ACC112 (cell line): ENCODE results near the gene PLCH2.

Experiments used
- H2AFZ ChIP-seq: fragments of 200-600 bp; sonication (generic); one replicate; pipeline ENCODE4 v1.6.0; 2017; ENCODE audit warnings: antibody characterized with exemption, low read length; ENCODE audit not compliant: unreplicated experiment
- H3K27ac ChIP-seq: fragments of 200-600 bp; sonication (generic); 2 replicates; pipeline ENCODE4 v1.5.1; 2014; ENCODE audit warnings: low read depth, mild to moderate bottlenecking, antibody characterized with exemption, low read length, moderate library complexity
- H3K27me3 ChIP-seq: fragments of 200-600 bp; sonication (generic); 2 replicates; pipeline ENCODE4 v1.6.1; 2014; ENCODE audit warnings: mild to moderate bottlenecking, antibody characterized with exemption, low read length, moderate library complexity, mixed read lengths; ENCODE audit not compliant: insufficient read depth
- H3K36me3 ChIP-seq: fragments of 200-600 bp; sonication (generic); 2 replicates; pipeline ENCODE4 v1.6.1; 2016; ENCODE audit warnings: mild to moderate bottlenecking, antibody characterized with exemption, low read length, moderate library complexity, mixed read lengths; ENCODE audit not compliant: insufficient read depth
- H3K4me1 ChIP-seq: fragments of 200-600 bp; sonication (generic); one replicate; pipeline ENCODE4 v1.6.1; 2016; ENCODE audit warnings: low read length, mixed read lengths; ENCODE audit not compliant: insufficient read depth, unreplicated experiment, control insufficient read depth
- H3K4me3 ChIP-seq: fragments of 200-600 bp; sonication (generic); 2 replicates; pipeline ENCODE4 v1.5.1; 2014; ENCODE audit warnings: mild to moderate bottlenecking, low read depth, low read length
- H3K79me2 ChIP-seq: fragments of 200-600 bp; sonication (generic); one replicate; pipeline ENCODE4 v1.6.0; 2016; ENCODE audit warnings: low read length; ENCODE audit not compliant: control insufficient read depth, unreplicated experiment, insufficient read depth

PLCH2 gene

DNA sequence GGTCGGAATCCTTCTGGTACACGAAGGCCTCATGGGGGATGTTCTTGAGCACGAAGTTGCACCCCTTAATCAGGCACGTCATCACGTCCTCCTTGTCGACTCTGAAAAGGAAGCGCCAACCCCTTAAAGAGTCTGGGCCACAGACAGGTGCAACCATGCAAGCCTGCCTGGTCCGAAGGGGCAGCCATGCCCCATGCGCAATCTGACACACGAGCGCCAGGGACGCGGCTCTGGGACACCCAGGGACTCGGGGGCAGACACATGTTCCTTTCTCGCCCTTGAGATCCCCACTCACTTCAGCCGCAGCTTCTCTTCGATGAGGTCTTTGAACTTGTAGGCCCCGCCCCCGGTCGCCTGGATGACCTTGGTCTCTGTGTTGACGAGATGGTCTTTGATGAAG, 44.7 kb downstream of the PLCH2 start:
- H3K4me3 ChIP-seq, result no peak overlapping the region
- H3K79me2 ChIP-seq, result peaks cover 43% of the 10 kb centered on the region
- H2AFZ ChIP-seq, result no peak overlapping the region
- H3K27ac ChIP-seq, result no peak overlapping the region
- H3K27me3 ChIP-seq, result no peaks in the 10 kb centered on the region
- H3K36me3 ChIP-seq, result peaks cover 3% of the 10 kb centered on the region; the same call in 1 of the 2 replicates
- peaks cover 8% of the 10 kb centered on the region for H3K4me1 ChIP-seq

DNA sequence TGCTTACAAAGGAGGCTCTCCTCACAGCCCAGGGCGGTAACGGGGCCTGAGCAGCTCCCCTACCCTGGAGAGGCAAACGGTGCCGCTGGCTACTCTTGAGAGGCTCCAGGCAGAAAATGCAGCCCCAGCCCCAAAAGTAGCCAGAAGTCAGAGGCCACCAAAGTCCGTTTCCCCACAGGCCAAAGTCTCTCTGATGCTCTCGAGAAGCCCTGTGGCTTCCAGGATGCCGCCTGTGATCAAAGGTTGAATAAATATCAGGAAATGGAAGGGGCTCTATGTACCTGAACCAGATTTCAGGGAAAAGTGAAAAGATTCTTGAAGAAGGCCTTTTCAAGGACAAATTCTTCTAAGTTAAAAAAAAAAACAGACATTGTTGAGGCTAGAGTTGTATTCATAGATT, 46.1 kb downstream of the PLCH2 start:
- no peak overlapping the region for H3K27ac ChIP-seq
- H3K4me1 ChIP-seq, result peaks cover 15% of the 10 kb centered on the region
- H2AFZ ChIP-seq, result no peak overlapping the region
- H3K79me2 ChIP-seq, result peaks cover 45% of the 10 kb centered on the region
- H3K4me3 ChIP-seq, result no peak overlapping the region
- H3K27me3 ChIP-seq, result no peaks in the 10 kb centered on the region
- peaks cover 3% of the 10 kb centered on the region; the same call in 1 of the 2 replicates for H3K36me3 ChIP-seq

DNA sequence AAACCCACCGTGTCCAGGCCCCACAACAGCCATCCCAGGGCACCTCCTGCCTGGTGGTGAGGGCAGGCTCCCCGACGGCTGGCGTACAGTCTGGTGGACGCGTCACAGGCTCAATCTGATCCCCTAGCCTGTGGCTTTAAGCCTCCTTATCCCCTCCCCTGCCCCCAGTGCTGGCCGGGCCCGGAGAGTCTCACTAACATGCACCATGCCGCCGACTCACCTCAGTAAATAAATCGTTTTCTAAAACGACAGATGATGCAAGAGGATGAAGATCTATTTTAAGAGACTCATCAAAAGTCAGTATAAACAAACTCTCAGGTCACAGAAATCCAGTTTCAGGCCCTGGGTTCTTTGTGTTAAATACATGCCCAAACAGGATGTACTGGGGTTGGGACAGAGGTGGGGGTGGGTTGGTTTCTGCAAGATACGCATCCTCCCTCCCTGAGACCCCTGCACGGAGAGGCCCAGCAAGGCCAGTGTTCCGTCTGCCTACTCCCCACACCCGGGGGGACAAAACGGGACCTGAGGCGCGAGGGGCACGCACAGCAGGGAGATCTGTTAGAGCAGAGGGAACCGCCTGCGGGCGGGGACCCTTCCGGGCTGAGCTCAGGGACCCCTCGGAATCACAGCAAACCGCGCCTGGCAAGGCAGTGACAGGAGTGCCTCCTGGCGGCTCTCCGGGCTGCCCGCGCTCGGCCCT, 47.3 kb downstream of the PLCH2 start:
- no peak overlapping the region for H3K27ac ChIP-seq
- peaks cover 45% of the 10 kb centered on the region for H3K79me2 ChIP-seq
- H2AFZ ChIP-seq, result no peak overlapping the region

DNA sequence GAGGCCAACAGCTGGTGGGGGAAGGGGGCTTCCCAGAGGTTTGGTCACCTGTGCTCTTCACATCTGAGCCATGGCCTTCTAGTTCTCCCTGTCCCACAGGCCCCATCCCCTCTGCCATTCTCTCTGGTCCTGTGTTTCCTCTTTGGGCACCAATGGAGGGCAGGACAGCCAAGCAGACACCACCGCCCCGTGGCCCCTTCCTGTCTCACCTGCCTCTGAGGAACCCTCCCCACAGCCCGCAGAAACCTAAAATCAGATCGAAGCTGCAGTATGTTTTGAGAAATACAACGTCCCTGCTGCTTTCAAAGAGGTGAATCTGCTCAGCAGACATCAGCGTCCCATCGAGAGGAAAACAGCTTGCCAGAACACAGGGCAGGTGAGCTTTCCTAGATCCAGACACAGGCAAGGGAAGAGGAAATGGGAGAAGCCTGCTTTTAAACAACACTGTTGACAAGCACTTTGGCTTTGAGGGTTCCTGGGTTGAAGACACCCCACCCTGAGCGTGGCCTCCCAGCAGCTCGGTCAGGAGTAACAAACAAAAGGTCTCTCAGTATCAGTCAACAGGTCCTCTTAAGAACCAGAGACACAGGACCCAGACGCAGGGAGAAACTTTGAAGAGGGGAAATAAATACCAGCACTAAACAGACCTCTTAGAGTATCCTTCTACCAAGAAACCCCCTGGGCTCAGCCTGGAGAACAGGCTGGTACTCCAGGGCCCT, 48.0 kb downstream of the PLCH2 start:
- H3K4me3 ChIP-seq, result no peak overlapping the region; the same call in 1 of the 2 replicates
- no peak overlapping the region for H2AFZ ChIP-seq
- H3K4me1 ChIP-seq, result peaks cover 15% of the 10 kb centered on the region
- H3K27ac ChIP-seq, result no peak overlapping the region
- H3K27me3 ChIP-seq, result peaks cover 6% of the 10 kb centered on the region; the same call in 1 of the 2 replicates
- no peaks in the 10 kb centered on the region for H3K36me3 ChIP-seq
- peaks cover 45% of the 10 kb centered on the region for H3K79me2 ChIP-seq

More for the DNA sequence above, 47.3 kb downstream of the PLCH2 start:
- no peaks in the 10 kb centered on the region for H3K27me3 ChIP-seq
- H3K4me1 ChIP-seq, result peaks cover 15% of the 10 kb centered on the region
- no peaks in the 10 kb centered on the region for H3K36me3 ChIP-seq
- H3K4me3 ChIP-seq, result no peak overlapping the region

DNA sequence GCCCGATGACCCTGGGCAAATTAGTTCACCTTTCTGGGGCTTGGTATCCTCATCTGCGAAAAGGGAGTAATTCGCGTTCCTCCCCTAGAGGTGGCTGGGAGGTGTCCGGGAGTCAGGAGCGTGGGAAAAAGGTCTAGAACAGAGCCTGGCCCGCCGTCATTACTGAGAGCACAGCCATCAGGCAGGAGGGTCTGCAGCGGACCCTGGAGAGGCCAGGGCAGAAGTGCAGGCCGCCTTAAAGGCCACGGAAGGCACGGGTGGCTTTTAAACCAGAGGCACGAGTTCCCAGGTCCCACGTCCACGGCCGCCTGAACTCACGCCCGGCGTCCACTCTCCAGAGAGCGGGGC, 49.5 kb downstream of the PLCH2 start:
- peaks cover 45% of the 10 kb centered on the region for H3K79me2 ChIP-seq
- H3K27ac ChIP-seq, result peak overlapping the region; percentile 6; the same call in 1 of the 2 replicates
- no peaks in the 10 kb centered on the region for H3K36me3 ChIP-seq
- peaks cover 15% of the 10 kb centered on the region for H3K4me1 ChIP-seq
- peak overlapping the region; percentile 2 for H2AFZ ChIP-seq
- peaks cover 16% of the 10 kb centered on the region for H3K27me3 ChIP-seq
- H3K4me3 ChIP-seq, result peak overlapping the region; percentile 93

DNA sequence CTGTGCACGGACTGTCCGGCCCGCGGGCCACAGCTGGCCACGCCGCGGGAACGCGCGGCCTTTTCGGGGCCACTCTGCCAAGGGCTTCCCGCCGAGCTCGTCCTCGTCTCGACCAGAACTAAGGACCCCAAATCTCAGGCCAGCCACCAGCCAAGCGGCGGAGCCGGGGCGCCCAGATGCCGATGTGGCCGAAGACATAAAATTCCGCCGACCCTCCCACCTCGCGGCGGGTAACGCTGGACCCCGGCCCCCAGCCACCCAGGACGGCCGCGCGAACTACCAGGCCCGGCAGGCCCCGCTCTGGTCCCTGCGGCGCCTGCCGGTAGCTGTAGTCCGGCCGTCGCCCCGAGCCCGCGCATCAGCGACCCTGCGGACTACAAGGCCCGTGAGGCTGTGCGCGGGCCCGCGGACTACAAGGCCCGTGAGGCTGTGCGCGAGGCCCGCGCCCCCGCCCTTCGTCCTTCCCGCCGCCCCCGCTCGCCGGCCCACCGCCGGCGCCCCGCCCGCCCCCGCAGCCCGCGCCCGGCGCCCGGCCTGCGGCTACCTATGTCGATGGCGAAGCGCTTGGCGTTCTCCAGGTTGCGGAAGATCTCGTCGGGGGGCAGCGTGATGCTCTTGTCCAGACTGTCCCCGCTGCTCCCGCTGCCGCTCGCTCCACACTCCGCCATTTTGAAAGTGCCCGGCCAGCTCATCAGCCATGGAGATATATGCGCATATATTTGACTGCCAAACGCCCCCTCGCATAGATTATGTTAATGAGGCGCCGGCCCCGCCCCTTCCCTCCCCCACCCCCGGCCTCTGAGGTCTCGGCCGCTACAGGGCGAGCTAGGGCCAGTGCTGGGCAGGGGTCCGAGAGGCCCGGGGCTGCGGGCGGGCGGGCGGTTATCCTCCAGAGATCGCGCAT, 50.1 kb downstream of the PLCH2 start, which contains the start of gene PANK4:
TSS of gene PANK4 (minus strand) at position 677 of the 904 bp plus-strand sequence. CDS start at position 668, 9 bp downstream.
- peaks cover 22% of the 10 kb centered on the region for H3K27me3 ChIP-seq
- peak within 1 kb of the TSS; percentile 43; the same call in 1 of the 2 replicates for H3K27ac ChIP-seq
- no peaks in the 10 kb centered on the region for H3K36me3 ChIP-seq
- H3K4me1 ChIP-seq, result peaks cover 15% of the 10 kb centered on the region
- peak within 1 kb of the TSS; percentile 93 for H3K4me3 ChIP-seq
- H2AFZ ChIP-seq, result peak within 1 kb of the TSS; percentile 22
- H3K79me2 ChIP-seq, result peaks cover 45% of the 10 kb centered on the region

DNA sequence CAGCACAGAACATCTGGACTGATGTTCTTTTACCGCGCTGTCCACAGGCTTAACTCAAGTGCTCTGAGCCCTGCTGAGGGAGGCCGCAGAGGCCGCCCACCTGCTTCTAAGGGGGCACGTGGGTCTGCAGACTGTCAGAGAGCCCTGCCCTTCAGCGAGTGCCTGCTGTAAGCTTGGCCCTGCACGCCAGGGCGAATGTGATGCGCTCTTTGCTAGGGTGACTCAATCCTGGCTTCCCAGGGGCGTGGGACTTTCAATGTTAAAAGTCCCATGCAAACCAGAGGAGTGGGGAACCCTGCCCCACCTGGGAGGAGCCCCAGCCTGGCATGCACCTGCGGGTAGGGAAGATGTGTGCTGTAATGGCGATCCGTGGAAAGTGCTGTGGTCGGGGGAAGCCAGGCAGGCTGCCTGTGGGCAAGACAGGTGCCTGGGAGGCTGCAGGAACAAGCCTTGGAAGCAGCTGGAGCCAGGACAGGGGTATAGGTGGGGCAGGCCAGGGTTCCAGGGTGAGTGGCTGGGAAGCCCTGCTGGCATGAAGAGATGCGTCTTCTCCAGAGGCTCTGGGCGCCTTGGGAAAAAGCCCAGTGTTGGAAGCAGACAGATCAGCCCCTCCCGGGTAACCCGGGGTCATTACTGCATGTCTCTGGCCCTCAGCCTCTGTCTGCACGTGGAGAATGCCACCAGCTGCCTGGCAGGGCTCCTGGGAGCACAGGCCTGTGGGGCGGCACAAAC, 50.9 kb downstream of the PLCH2 start:
- Histone ChIP-seq H2AFZ (peak overlapping the region; percentile 22), H3K27ac (no peak overlapping the region), H3K79me2 (peaks cover 37% of the 10 kb centered on the region), H3K4me3 (peak overlapping the region; percentile 93), H3K36me3 (no peaks in the 10 kb centered on the region), H3K27me3 (peaks cover 24% of the 10 kb centered on the region), H3K4me1 (peaks cover 15% of the 10 kb centered on the region)

DNA sequence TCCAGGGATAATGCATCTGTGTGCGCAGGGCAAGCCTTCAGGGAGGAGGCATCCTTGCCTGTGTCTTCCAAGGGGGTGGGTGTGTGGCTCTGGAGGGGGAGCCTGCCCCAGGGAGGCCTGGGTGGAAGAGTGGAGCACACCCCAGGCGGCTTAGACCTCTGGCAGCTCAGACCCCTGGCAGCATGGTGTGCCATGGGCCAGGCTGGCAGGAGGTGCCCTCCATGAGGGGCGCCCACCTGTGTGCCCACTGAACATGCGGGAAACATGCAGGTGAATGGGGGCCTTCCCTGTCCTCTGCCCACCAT, 51.4 kb downstream of the PLCH2 start:
- Histone ChIP-seq H2AFZ (no peak overlapping the region), H3K79me2 (peaks cover 35% of the 10 kb centered on the region), H3K36me3 (no peaks in the 10 kb centered on the region), H3K4me3 (no peak overlapping the region), H3K27ac (no peak overlapping the region), H3K27me3 (peaks cover 24% of the 10 kb centered on the region), H3K4me1 (peaks cover 15% of the 10 kb centered on the region)

DNA sequence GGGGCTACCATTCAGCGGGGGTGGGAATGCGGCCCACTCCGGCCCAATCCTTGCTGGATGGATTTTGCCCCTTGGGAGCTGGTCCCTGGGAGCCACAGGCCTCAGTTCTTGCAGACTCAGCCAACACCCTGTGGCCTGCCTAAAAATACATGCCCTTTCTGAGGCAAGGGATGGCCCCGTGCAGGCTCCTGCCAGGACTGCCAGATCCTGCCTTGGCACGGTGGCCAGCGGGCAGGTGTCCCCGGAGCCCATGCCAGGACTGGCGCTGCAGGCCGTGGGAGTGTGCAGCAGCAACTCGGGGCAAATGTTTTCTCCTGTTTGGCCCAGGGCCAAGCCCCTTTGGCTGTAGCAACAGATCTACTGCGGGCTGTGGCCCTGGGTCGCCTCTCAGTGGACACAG, 51.9 kb downstream of the PLCH2 start:
- Histone ChIP-seq H3K27ac (no peak overlapping the region), H3K36me3 (no peaks in the 10 kb centered on the region), H3K4me1 (peaks cover 17% of the 10 kb centered on the region), H3K4me3 (no peak overlapping the region), H3K79me2 (peaks cover 29% of the 10 kb centered on the region), H3K27me3 (peaks cover 24% of the 10 kb centered on the region), H2AFZ (no peak overlapping the region)

DNA sequence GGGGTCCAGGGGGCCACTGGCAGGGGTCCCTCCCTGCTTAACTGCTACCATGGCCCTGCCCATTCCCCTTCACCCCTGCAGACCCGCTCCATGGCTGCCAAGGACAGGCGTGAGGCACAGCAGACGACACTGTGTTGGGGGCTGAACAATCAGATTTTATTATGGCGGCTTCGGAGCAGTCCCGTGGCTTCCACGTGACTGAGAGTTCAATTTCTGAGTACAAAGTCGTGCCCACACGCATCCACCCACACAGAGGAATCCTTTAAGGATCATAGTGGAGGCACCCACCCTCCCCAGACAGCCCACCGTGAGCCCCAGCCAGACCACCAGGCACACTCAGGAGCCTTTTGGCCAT, 52.5 kb downstream of the PLCH2 start:
- H3K79me2 ChIP-seq, result peaks cover 24% of the 10 kb centered on the region
- H3K36me3 ChIP-seq, result no peaks in the 10 kb centered on the region
- H3K4me1 ChIP-seq, result peaks cover 22% of the 10 kb centered on the region
- no peak overlapping the region for H3K4me3 ChIP-seq
- peaks cover 24% of the 10 kb centered on the region for H3K27me3 ChIP-seq
- no peak overlapping the region for H2AFZ ChIP-seq
- no peak overlapping the region for H3K27ac ChIP-seq
